ENCODE measurements around the gene TAF1C.

TAF1C gene

DNA sequence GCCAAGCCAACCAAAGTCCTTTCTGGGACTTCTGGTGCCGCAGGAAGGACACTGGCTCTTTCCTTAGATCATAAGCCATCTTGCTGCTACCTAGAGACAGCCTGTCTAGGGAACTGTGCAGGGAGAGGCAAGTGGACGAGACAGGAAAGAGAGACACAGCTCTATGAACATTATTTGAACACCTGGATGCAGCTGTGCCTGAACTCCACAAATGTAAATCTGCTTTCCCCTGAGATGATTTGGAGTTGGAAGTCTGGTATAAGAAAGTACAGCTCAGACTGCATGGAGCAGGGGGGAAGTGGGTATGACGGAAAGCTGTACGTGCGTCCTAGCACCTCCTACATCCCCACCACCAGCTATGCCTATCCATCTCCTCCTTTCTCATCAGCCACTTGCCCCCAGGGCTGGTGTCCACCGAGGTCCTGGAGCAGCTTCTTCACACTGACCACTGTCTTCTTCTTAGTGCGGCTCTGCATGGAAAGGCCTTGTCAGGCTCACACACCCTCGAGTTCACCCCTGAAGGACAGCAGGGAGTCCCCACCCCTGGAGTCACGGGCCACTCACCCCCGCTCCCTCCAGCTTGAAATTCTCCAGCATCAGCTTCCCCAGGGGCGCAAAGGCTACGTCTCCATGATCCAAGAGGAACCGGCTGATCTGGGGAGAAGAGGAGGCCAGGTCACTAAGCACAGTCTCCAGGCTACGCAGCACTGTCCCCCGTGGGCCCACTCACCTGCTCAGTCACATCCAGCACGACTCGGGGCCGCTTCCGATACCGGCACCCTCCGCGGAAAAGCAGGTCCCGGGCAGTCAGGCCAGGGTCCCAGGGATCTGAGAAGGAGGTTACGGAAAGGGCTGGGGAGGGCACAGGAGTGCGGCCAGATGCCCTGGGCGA lies 3.9 kb downstream of the TAF1C start:
- no peak for DNase-seq

GRCh38 chr16:84182104-84182503 lies 4.8 kb downstream of the TAF1C start:
- DNase-seq, result no peak

GRCh38 chr16:84181144-84181915 lies 5.5 kb downstream of the TAF1C start:
- DNase-seq, result no peak

DNA sequence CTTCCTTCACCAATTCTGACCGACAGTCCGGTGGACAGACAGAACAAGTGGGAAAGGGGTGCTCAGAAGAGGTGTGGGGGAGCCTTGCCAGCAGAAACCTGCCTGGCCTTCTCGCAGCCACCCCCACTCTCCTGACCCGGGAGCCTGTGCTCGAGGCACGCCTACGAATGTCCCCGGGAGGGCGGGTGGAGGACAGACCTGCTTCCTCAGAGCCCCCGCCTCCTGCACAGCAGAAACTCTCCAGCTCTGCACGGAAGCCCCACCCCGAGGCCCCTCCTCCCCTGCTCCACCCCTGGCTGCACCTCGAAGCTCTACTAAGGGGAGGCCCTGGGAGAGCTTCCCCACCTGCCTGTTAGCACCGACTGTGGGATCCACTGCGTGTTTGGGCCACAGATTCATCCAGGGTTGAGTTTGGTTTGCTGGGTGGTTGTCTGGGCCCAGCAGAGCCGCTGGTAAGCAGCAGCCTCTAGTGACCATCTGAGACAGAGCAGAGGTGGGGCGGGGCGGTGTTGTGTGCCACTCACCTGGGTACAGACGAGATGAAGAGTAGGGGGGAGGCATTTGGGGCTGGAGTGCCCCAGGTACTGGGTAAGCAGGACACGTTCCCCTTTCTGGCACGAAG lies 6.2 kb downstream of the TAF1C start:
- DNase-seq, result no peak

GRCh38 chr16:84179612-84180320 lies 7.1 kb downstream of the TAF1C start:
- no peak for DNase-seq

DNA sequence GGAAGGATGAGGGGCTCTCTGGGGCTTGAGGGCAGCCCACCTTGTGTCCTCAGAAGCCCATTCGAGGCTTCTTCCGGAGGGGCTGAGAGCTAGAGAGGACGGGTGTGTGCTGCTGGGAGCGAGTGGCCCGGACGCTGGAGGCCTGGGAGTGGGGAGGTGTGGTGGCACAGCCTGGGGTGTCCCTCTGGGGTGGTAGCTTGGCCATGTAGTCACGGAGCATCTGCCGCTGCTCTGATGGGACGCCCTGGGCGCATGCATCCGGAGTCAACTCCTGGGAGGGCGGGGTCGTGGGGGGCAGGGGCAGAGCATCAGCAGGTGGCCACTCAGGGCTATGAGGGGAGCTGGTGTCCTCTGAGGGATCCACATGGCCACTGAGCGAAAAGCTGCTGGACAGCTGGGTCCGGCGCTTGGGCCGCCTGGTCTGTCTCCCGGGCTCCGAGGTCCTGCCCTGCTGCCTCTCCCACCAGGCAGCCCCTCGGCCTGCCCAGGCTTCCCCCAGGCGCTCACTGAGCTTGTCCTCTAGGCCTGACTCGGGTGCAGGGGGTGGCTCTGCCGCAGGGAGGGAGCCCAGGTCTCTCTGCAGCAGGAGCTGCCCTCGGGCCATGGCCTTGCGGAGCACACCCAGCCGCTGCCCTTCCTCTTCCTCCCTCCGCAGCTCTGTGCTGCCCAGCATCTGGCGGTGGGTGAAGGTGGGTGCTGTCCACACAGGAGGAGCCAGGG lies 7.8 kb downstream of the TAF1C start:
- no peak for DNase-seq

DNA sequence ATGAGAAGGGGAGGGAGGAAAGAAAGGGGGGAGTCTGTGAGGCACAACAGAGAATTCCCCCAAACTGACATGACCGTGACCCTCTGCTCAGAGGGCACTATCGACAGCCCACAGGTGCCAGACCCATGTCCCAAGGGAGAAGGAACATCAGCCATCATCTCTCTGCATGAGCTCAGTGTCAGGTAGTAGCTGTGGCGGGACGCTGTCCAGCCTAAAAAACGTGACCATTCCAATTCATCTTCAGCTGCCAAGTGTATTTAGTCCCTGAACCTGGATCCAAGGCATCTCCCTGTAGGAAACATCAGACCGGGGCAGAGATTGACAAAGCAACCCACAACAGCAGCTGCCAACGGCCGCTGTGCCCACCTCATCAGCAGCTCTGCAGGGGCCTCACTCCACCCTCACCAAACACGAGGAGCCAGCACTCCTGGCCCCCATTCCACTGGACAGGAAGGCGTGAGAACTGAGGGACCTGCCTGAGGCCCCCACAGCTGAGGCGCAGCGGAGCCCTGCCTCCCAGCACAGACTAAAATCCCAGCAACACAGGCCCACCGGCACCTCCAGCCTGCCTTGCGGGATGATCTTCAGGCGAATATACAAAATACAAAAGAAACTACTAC lies 8.6 kb downstream of the TAF1C start:
- DNase-seq, result no peak

GRCh38 chr16:84177741-84178073 lies 9.2 kb downstream of the TAF1C start:
- no peak for DNase-seq

- DNase-seq, result no peak
These were observed 10.4 kb downstream of the TAF1C start for GRCh38 chr16:84176192-84177053.

GRCh38 chr16:84175350-84176081 lies 11.3 kb downstream of the TAF1C start:
- peak; percentile 7 for DNase-seq

GRCh38 chr16:84174396-84174795 lies 12.5 kb downstream of the TAF1C start:
- DNase-seq, result no peak

DNA sequence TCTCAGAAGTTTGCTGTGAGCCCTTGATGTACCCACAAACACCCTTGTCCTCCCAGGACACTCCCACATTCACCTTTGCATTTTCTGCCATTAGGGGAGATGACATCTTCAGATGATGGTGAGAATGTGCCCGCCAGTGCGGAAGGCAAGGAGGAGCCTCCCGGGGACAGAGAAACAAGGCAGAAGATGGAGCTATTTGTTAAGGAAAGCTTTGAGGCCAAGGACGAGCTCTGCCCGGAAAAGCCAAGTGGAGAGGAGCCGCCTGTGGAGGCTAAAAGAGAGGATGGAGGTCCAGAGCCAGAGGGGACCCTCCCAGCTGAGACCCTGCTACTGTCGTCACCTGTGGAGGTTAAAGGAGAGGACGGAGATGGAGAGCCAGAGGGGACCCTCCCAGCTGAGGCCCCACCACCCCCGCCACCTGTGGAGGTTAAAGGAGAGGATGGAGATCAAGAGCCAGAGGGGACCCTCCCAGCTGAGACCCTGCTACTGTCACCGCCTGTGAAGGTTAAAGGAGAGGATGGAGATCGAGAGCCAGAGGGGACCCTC lies 17.0 kb downstream of the TAF1C start:
- no peak for DNase-seq

- no peak for DNase-seq
These were observed 19.8 kb downstream of the TAF1C start for GRCh38 chr16:84166796-84167695.

DNA sequence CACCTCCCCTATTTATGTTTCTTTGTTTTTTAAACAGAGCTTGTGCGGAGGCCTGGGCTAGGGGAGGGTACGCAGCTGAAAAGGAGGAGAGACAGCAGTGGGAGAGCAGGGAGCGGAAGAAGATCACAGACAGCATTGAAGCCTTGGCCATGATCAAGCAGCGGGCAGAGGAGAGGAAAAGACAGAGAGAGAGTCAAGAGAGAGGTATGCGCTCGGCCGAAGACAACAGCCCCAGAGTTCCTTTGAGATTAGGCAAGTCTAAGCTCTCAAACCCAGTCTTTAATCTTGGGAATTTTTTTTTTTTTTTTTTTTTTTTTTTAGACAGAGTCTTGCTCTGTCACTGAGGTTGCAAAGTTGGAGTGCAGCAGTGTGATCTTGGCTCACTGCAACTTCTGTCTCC lies 21.1 kb downstream of the TAF1C start:
- DNase-seq, result no peak

DNA sequence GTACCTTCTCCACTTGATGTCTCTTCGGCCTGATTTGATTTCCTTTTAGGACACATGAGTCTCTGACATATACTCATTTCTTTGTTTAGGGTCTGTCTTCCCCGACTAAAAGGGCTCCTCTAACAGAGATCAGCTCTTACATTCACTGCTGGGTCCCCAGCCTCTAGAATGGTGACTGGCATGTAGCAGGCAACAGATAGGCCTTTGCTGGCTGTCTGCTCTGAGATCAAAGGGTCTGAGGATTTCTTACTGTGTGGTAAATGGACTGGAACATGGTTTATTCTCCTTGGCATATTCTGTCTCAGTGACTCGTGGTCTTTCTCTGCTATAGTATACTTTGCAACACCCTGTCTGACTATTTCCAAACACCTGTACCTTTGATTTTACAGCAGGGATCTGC lies 25.1 kb downstream of the TAF1C start:
- no peak for DNase-seq

DNA sequence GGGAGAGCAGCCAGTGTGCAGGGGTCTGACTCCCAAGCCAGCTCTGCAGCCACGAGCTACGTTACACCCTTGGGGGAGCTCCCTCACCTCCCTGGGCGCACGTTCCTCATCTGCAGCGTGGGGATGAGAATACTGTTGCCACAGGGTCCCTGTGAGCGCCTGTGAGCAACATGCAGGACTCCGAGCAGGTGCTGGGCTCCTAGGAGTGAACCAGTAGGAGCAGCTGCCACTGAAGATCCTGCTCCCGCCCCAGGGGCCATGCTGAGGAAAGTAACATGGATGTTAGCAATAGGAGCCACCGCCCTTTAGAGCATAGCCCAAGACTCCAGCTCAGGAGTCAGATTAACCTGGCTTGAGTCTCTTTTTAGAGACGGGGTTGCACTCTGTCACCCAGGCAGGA lies 25.8 kb downstream of the TAF1C start:
- no peak for DNase-seq

DNA sequence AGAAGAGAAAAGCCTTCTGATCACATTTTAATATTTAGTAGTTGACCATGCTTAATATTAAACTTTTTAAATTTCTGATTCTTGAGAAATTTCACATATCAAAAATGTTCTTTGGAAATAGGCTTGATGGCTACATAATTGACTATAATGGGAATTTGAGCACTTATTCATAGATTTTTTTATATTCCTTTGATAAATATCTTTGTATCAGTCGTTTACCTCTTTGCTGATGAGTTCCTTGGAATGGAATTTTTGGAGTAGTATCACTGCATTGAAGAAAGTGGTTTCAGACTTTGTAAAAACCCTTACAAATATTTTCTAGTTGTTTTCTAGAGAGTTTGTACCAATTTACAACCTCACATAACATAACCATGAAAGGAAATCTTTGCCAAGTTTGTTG lies 27.1 kb downstream of the TAF1C start:
- no peak for DNase-seq

- DNase-seq, result no peak
These were observed 27.9 kb downstream of the TAF1C start for GRCh38 chr16:84159007-84159406.

DNA sequence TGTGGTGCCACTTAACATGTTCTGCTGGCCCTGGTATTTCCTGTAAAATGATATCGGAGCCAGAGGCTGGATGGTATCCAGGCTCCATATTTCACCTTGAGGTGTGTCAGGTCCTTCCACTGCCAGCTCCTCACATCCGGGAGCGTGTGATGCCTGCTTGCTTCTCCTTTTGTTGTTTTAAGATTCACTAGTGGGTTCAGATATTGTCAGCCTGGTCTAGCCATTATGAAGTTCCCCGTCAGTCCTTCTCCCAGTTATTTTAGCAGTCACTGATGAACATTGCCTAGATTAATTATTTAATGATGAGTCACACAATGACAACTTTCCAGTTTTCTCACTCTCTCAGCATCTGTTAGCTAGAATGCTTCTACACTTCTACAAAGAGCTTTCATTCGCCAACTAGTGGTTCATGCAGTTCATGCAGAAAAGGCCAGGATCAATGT lies 30.5 kb downstream of the TAF1C start:
- DNase-seq, result no peak
